Neuronal stem cell (in vitro differentiated cells): ENCODE results near the gene GORASP2. TPM values are rescaled to one million over a fixed set of nuclear protein-coding genes. Genes with fewer than 3 reads are reported as not detected.

Source experiments
- DNase-seq: peaks from one replicate; pipeline ENCODE4 v3.0.0-alpha.2; 2013; ENCODE audit warnings: low spot score
- H2AFZ ChIP-seq: one replicate; pipeline ENCODE4 v1.6.1; 2013; ENCODE audit warnings: mild to moderate bottlenecking, low read length, inconsistent platforms
- H2AK5ac ChIP-seq: 2 replicates; pipeline ENCODE4 v1.6.1; 2013; ENCODE audit warnings: low read depth, mild to moderate bottlenecking, inconsistent platforms, low read length, moderate library complexity, mixed read lengths
- H2BK120ac ChIP-seq: 2 replicates; pipeline ENCODE4 v1.6.1; 2013; ENCODE audit warnings: low read depth, mild to moderate bottlenecking, inconsistent platforms, low read length, moderate library complexity, mixed read lengths
- H2BK12ac ChIP-seq: one replicate; pipeline ENCODE4 v1.6.1; 2013; ENCODE audit warnings: low read length, inconsistent platforms
- H2BK15ac ChIP-seq: 2 replicates; pipeline ENCODE4 v1.6.1; 2013; ENCODE audit warnings: mild to moderate bottlenecking, low read length, inconsistent platforms, mixed read lengths
- H2BK5ac ChIP-seq: one replicate; pipeline ENCODE4 v1.6.1; 2013; ENCODE audit warnings: inconsistent platforms, mild to moderate bottlenecking, low read length, moderate library complexity
- H3K14ac ChIP-seq: one replicate; pipeline ENCODE4 v1.6.1; 2013; ENCODE audit warnings: low read length, inconsistent platforms
- H3K18ac ChIP-seq: 2 replicates; pipeline ENCODE4 v1.6.1; 2013; ENCODE audit warnings: low read length, inconsistent platforms
- H3K23ac ChIP-seq: 2 replicates; pipeline ENCODE4 v1.6.1; 2013; ENCODE audit warnings: low read depth, mild to moderate bottlenecking, mixed read lengths, low read length, inconsistent platforms; ENCODE audit not compliant: poor library complexity
- H3K27ac ChIP-seq: replicated peaks from 3 replicates; pipeline ENCODE4 v1.5.1; 2013; ENCODE audit warnings: low read length, inconsistent platforms
- H3K27me3 ChIP-seq, 3 experiments: 2 replicates each; pipeline ENCODE4 v1.6.1; 2013; ENCODE audit warnings: low read length in 3 of 3, mild to moderate bottlenecking in 2 of 3, inconsistent platforms in 1 of 3, low read depth in 1 of 3, mixed read lengths in 1 of 3, moderate library complexity in 1 of 3; ENCODE audit not compliant: control insufficient read depth in 3 of 3, insufficient read depth in 3 of 3
- H3K36me3 ChIP-seq, 2 donors: replicated peaks in 1 of 2; 2 replicates each; pipeline ENCODE4 v1.6.1; 2013; ENCODE audit warnings: low read length in 2 of 2; ENCODE audit not compliant: control insufficient read depth in 2 of 2, insufficient read depth in 2 of 2
- H3K4ac ChIP-seq: 2 replicates; pipeline ENCODE4 v1.6.1; 2013; ENCODE audit warnings: inconsistent platforms, mild to moderate bottlenecking, low read length, moderate library complexity
- H3K4me1 ChIP-seq, 2 donors: 1 replicate in 1 of 2; 2 replicates in 1 of 2; pipeline ENCODE4 v1.6.1; 2013; ENCODE audit warnings: low read length in 2 of 2, low read depth in 1 of 2; ENCODE audit not compliant: control insufficient read depth in 2 of 2, insufficient read depth in 1 of 2
- H3K4me2 ChIP-seq: one replicate; pipeline ENCODE4 v1.6.1; 2013; ENCODE audit warnings: mild to moderate bottlenecking, low read length, inconsistent platforms; ENCODE audit not compliant: insufficient read depth, poor library complexity, severe bottlenecking
- H3K4me3 ChIP-seq, 2 donors: 2 replicates each; pipeline ENCODE4 v1.5.1; 2013; ENCODE audit warnings: low read length in 2 of 2, mild to moderate bottlenecking in 2 of 2, inconsistent platforms in 1 of 2, moderate library complexity in 1 of 2
- H3K79me1 ChIP-seq: one replicate; pipeline ENCODE4 v1.6.1; 2013; ENCODE audit warnings: low read depth, mild to moderate bottlenecking, inconsistent platforms, low read length, moderate library complexity
- H3K9ac ChIP-seq: one replicate; pipeline ENCODE4 v1.6.1; 2013; ENCODE audit warnings: mild to moderate bottlenecking, low read depth, low read length, inconsistent platforms; ENCODE audit not compliant: poor library complexity
- H3K9me3 ChIP-seq, 2 donors: replicated peaks in 1 of 2; 2 replicates each; pipeline versions ENCODE3 to v1.6.1; 2013; ENCODE audit warnings: low read length in 2 of 2, mild to moderate bottlenecking in 2 of 2, inconsistent platforms in 1 of 2, low read depth in 1 of 2, mixed read lengths in 1 of 2, moderate library complexity in 1 of 2; ENCODE audit not compliant: control insufficient read depth in 2 of 2, insufficient read depth in 1 of 2
- H4K8ac ChIP-seq: one replicate; pipeline ENCODE4 v1.6.1; 2013; ENCODE audit warnings: low read depth, mild to moderate bottlenecking, inconsistent platforms, low read length, moderate library complexity
- H4K91ac ChIP-seq: one replicate; pipeline ENCODE4 v1.6.1; 2013; ENCODE audit warnings: low read length, low read depth, mild to moderate bottlenecking, inconsistent platforms; ENCODE audit not compliant: poor library complexity
- WGBS, 2 donors: extraction: QIAGEN DNeasy Blood & Tissue Kit; methylation state at CpG; one replicate each; pipeline ENCODE4 v1.1.7; 2013; ENCODE audit warnings: missing lambda C conversion rate in 2 of 2, mixed read lengths in 1 of 2; ENCODE audit not compliant: insufficient read length in 2 of 2, insufficient replicate concordance in 1 of 2; ENCODE audit errors: extremely low coverage in 2 of 2; 5-methylcytosine and 5-hydroxymethylcytosine counted together
- polyA plus RNA-seq, 2 experiments: library from polyadenylated mRNA; stranded (reverse); fragments of 200-250 nt; gene quantifications; one replicate each; pipeline ENCODE4 v1.2.3, GENCODE V29; 2013

GORASP2 gene
- 92.1 TPM for polyA plus RNA-seq (2013, experiment 1 of 2)
- 89.3 TPM for polyA plus RNA-seq (2013, experiment 2 of 2)

DNA sequence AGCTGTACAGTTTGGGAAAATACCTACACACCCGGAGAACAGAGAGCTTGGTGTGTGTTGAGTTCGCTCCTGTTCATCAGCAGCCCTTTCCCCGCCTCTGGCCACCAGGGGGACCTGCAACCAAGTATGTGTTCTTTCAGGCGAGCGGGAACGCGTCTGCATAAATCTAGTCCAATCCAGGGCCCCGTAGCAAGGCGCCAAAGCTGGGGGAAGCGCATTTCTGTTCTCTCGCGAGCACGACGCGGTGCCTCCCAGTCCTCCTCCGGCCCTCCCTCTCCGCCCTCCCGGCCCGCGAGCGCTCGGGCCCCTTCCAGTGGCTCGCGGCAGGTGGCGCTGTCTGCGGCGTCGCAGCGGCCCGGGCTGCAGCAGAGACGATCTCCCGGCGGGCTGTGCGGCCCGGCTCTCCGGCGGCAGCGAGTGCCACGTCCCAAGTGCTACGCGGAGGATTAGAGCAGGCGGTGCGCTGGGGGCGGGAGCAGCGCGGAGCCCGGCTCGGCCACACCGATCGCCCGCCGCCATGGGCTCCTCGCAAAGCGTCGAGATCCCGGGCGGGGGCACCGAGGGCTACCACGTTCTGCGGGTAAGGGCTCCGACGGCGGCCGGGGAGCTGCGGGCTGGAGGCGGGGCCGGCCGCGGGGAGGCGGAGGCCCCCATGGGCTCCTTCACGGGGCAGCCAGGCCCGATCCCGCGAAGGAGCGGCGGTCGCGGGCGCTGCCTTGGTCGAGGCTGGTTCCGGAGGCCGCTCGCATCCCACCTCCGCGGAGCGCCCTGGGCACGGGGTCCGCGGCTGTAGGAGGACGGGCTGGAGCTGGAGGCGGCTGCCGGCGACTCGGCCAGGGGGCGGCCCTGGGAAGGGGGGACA is at the start of gene GORASP2:
TSS of gene GORASP2 (plus strand) at position 430 of the 862 bp plus-strand sequence. CDS start at position 518, 88 bp downstream.
- peak within 1 kb of the TSS; percentile 97 for H2AFZ ChIP-seq
- no peak within 1 kb of the TSS for H2BK15ac ChIP-seq
- WGBS, 2 donors, result no CpG with 5 or more reads among the region's 95 CpGs
- peaks cover 2 to 3% of the 10 kb centered on the region in 2 donors for H3K36me3 ChIP-seq
- H3K4me3 ChIP-seq, result peak within 1 kb of the TSS; percentile 89 to 99
- peak within 1 kb of the TSS; percentile 96 for H2BK5ac ChIP-seq
- H3K9me3 ChIP-seq, result peaks cover 3 to 9% of the 10 kb centered on the region in 2 donors
- no peak within 1 kb of the TSS for H2BK12ac ChIP-seq
- H3K27ac ChIP-seq, result peak within 1 kb of the TSS; percentile 82
- no peaks in the 10 kb centered on the region for H3K27me3 ChIP-seq
- H3K23ac ChIP-seq, result peak within 1 kb of the TSS; percentile 96
- H4K8ac ChIP-seq, result peak within 1 kb of the TSS; percentile 53
- peak within 1 kb of the TSS; percentile 47 for H3K4ac ChIP-seq
- peak within 1 kb of the TSS; percentile 92 for H3K9ac ChIP-seq
- peak; percentile 97 for DNase-seq
- H4K91ac ChIP-seq, result no peak within 1 kb of the TSS
- H2AK5ac ChIP-seq, result peak within 1 kb of the TSS; percentile 88
- peaks cover 10 to 14% of the 10 kb centered on the region in 2 donors for H3K4me1 ChIP-seq
- H3K79me1 ChIP-seq, result peaks cover 4% of the 10 kb centered on the region
- H3K14ac ChIP-seq, result peak within 1 kb of the TSS; percentile 95
- peak within 1 kb of the TSS; percentile 82 for H2BK120ac ChIP-seq
- H3K18ac ChIP-seq, result peak within 1 kb of the TSS; percentile 97
- H3K4me2 ChIP-seq, result peak within 1 kb of the TSS; percentile 83

- Histone ChIP-seq H3K14ac (no peak overlapping the region), H3K9ac (no peak overlapping the region), H2AK5ac (no peak overlapping the region), H4K91ac (no peak overlapping the region), H3K4ac (no peak overlapping the region), H2BK120ac (no peak overlapping the region), H3K4me2 (no peak overlapping the region), H3K79me1 (no peaks in the 10 kb centered on the region), H2BK5ac (no peak overlapping the region), H2AFZ (no peak overlapping the region), H2BK12ac (no peak overlapping the region), H2BK15ac (no peak overlapping the region), H3K27me3 (no peaks in the 10 kb centered on the region), H3K18ac (no peak overlapping the region), H3K23ac (no peak overlapping the region), H4K8ac (no peak overlapping the region), H3K4me3 (no peak overlapping the region), H3K9me3 (no peaks in the 10 kb centered on the region), H3K27ac (no peak overlapping the region), H3K4me1 (no peaks in the 10 kb centered on the region), H3K36me3 (no peaks in the 10 kb centered on the region)
- no CpG with 5 or more reads among the region's 3 CpGs for WGBS, 2 donors
- no peak for DNase-seq
These were observed 47.2 kb upstream of the GORASP2 start for GRCh38 chr2:170881840-170882239.

DNA sequence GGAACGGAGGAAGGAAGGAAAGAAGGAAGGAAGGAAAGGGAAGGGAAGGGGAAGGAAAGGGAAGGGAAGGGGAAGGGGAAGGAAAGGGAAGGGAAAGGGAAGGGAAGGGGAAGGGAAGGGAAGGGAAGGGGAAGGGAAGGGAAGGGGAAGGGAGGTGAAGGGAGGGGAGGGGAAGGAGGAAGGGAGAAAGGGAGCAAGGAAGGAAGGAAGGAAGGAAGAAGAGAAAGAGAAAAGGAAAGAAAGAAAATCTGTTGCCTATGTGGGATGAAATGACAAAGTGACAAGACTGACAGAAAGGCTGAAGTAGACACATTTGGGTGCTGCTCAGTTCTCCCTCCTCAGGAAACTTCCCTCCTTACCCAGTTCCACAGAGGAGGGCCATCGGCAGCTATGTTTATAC is 46.3 kb upstream of the GORASP2 start:
- H2BK12ac ChIP-seq, result no peak overlapping the region
- no peak overlapping the region for H2AFZ ChIP-seq
- DNase-seq, result no peak
- H3K4me2 ChIP-seq, result no peak overlapping the region
- no peak overlapping the region for H3K4ac ChIP-seq
- no peaks in the 10 kb centered on the region for H3K79me1 ChIP-seq
- H3K14ac ChIP-seq, result no peak overlapping the region
- no peak overlapping the region for H3K18ac ChIP-seq
- H3K23ac ChIP-seq, result no peak overlapping the region
- H3K9me3 ChIP-seq, result no peaks in the 10 kb centered on the region
- H2BK5ac ChIP-seq, result no peak overlapping the region
- H3K9ac ChIP-seq, result no peak overlapping the region
- WGBS, 2 donors, result no CpG with 5 or more reads among the region's 2 CpGs
- no peak overlapping the region for H4K8ac ChIP-seq
- H3K27ac ChIP-seq, result no peak overlapping the region
- H3K4me3 ChIP-seq, result no peak overlapping the region
- H2BK120ac ChIP-seq, result no peak overlapping the region
- H4K91ac ChIP-seq, result no peak overlapping the region
- H3K36me3 ChIP-seq, result no peaks in the 10 kb centered on the region
- H3K4me1 ChIP-seq, result no peaks in the 10 kb centered on the region
- H3K27me3 ChIP-seq, result no peaks in the 10 kb centered on the region
- no peak overlapping the region for H2BK15ac ChIP-seq
- H2AK5ac ChIP-seq, result no peak overlapping the region

GRCh38 chr2:170883683-170884082 is 45.4 kb upstream of the GORASP2 start:
- WGBS, 2 donors, result no CpG with 5 or more reads among the region's 2 CpGs
- H3K4me3 ChIP-seq, result no peak overlapping the region
- no peak overlapping the region for H2BK120ac ChIP-seq

More at GRCh38 chr2:170883683-170884082, 45.4 kb upstream of the GORASP2 start:
- Histone ChIP-seq H4K8ac (no peak overlapping the region), H3K27ac (no peak overlapping the region), H2BK15ac (no peak overlapping the region), H3K27me3 (no peaks in the 10 kb centered on the region), H4K91ac (no peak overlapping the region), H3K18ac (no peak overlapping the region), H3K9me3 (no peaks in the 10 kb centered on the region), H2BK5ac (no peak overlapping the region), H3K4me1 (no peaks in the 10 kb centered on the region), H3K14ac (peak overlapping the region; percentile 2), H2BK12ac (no peak overlapping the region), H3K4ac (no peak overlapping the region), H3K79me1 (no peaks in the 10 kb centered on the region), H3K4me2 (no peak overlapping the region), H3K23ac (no peak overlapping the region), H2AK5ac (no peak overlapping the region), H3K36me3 (no peaks in the 10 kb centered on the region), H2AFZ (no peak overlapping the region), H3K9ac (no peak overlapping the region)
- no peak for DNase-seq
